Body of pancreas (tissue), 4 donors: ENCODE data around the gene XKR3. TPM values are rescaled to one million over a fixed set of nuclear protein-coding genes. Genes with fewer than 3 reads are reported as not detected.

Experiments
- ATAC-seq: fragments of 150-250 bp; one replicate; pipeline ENCODE4 v1.9.1; 2016
- DNase-seq, 4 donors: peaks; one replicate each; pipeline ENCODE4 v3.0.0-alpha.2; 2019
- H3K27ac ChIP-seq, 4 donors: fragments of 200-600 bp; sonication (generic); 1 replicate in 3 of 4; 2 replicates in 1 of 4; pipeline versions ENCODE4 v1.5.1 to v1.6.1; 2016 to 2019; ENCODE audit warnings: mild to moderate bottlenecking in 1 of 4, mixed read lengths in 1 of 4, moderate library complexity in 1 of 4
- H3K27me3 ChIP-seq, 2 donors: fragments of 200-600 bp; sonication (generic); one replicate each; pipeline ENCODE4 v1.6.0; 2016; ENCODE audit warnings: mild to moderate bottlenecking in 1 of 2
- H3K36me3 ChIP-seq, 2 donors: fragments of 200-600 bp; sonication (generic); replicated peaks in 1 of 2; 2 replicates each; pipeline ENCODE4 v1.5.1; 2016; ENCODE audit warnings: low read depth in 2 of 2; ENCODE audit not compliant: insufficient read depth in 1 of 2
- H3K4me1 ChIP-seq: fragments of 200-600 bp; sonication (generic); one replicate; pipeline ENCODE4 v1.6.0; 2016
- H3K4me3 ChIP-seq, 2 donors: fragments of 200-600 bp; sonication (generic); 1 replicate in 1 of 2; 2 replicates in 1 of 2; pipeline ENCODE4 v1.5.1; 2016 to 2019
- H3K9me3 ChIP-seq, 3 donors: fragments of 200-600 bp; sonication (generic); 1 replicate in 2 of 3; 2 replicates in 1 of 3; pipeline ENCODE4 v1.5.1; 2016
- POLR2A ChIP-seq, 3 donors: fragments of 450-650 bp; IDR thresholded peaks; one replicate each; pipeline ENCODE4 v1.6.1; 2016; ENCODE audit warnings: antibody characterized with exemption in 3 of 3, mild to moderate bottlenecking in 2 of 3
- WGBS, 2 donors: methylation state at CpG; one replicate each; pipeline ENCODE4 v1.1.5; 2017; 5-methylcytosine and 5-hydroxymethylcytosine counted together
- intact Hi-C: fragments of 100-400 bp; cut with DNase I; formaldehyde crosslinking; loops from one replicate; pipeline ENCODE4 v1.15.1; 2023
- total RNA-seq, 2 donors: library from RNA; depleted of rRNA; stranded (reverse); fragments of >200 nt; gene quantifications; one replicate each; pipeline ENCODE4 v1.1.0, GENCODE V29; 2016
- TF ChIP-seq, protein P1 (sequence below), 7 experiments: fragments of 450-650 bp in 4 of 7; fragments of 200-600 bp in 3 of 7; sonication (generic) in 3 of 7; IDR thresholded peaks; one replicate each; pipeline ENCODE4 v1.5.1; 2016 to 2019; ENCODE audit warnings: antibody characterized with exemption in 7 of 7

The XKR3 gene
- total RNA-seq, 2 donors from 2014 or later, result not detected

DNA sequence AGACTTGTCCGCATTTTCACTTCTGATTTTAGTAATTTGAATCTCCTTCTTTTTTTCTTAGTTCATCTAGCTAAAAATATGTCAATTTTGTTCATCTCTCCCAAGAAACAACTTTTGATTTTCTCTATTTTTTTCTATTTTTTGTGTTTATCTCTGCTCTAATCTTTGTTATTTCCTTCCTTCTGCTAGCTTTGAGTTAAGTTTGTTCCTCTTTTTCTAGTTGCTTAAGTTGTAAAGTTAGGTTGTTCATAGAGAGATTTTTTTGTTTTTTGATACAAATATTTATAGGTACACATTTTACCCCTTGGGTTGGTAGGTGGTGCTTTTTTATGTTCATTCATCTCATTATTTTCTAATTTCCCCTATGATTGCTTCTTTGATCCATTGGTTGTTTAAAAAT, 22.1 kb upstream of the XKR3 start:
- peaks cover 0 to 12% (median 0%) of the 10 kb centered on the region in 3 donors for H3K9me3 ChIP-seq
- no peak overlapping the region for H3K27ac ChIP-seq
- H3K4me1 ChIP-seq, result no peaks in the 10 kb centered on the region
- WGBS, 2 donors, result 20 to 39% methylated on average over 1 of the region's 1 CpG
- no peak for TF ChIP-seq POLR2A (IDR thresholded peaks at IDR 0.05)
- TF ChIP-seq, protein P1, sequence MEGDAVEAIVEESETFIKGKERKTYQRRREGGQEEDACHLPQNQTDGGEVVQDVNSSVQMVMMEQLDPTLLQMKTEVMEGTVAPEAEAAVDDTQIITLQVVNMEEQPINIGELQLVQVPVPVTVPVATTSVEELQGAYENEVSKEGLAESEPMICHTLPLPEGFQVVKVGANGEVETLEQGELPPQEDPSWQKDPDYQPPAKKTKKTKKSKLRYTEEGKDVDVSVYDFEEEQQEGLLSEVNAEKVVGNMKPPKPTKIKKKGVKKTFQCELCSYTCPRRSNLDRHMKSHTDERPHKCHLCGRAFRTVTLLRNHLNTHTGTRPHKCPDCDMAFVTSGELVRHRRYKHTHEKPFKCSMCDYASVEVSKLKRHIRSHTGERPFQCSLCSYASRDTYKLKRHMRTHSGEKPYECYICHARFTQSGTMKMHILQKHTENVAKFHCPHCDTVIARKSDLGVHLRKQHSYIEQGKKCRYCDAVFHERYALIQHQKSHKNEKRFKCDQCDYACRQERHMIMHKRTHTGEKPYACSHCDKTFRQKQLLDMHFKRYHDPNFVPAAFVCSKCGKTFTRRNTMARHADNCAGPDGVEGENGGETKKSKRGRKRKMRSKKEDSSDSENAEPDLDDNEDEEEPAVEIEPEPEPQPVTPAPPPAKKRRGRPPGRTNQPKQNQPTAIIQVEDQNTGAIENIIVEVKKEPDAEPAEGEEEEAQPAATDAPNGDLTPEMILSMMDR (IDR thresholded peaks at IDR 0.05), result no peak
- intact Hi-C loops, result no loop called here
- ATAC-seq, result no peak
- H3K36me3 ChIP-seq, result no peaks in the 10 kb centered on the region
- no peak for DNase-seq
- no peaks in the 10 kb centered on the region for H3K27me3 ChIP-seq
- no peak overlapping the region for H3K4me3 ChIP-seq

- Histone ChIP-seq H3K27me3 (no peaks in the 10 kb centered on the region), H3K4me3 (no peak overlapping the region), H3K4me1 (no peaks in the 10 kb centered on the region), H3K27ac (no peak overlapping the region), H3K9me3 (peaks cover 0 to 12% (median 0%) of the 10 kb centered on the region in 3 donors), H3K36me3 (no peaks in the 10 kb centered on the region)
- intact Hi-C loops, result no loop called here
- DNase-seq (no peak), ATAC-seq (no peak)
- TF ChIP-seq, protein P1 (IDR thresholded peaks at IDR 0.05), result no peak
- TF ChIP-seq POLR2A (IDR thresholded peaks at IDR 0.05), result no peak
- WGBS, 2 donors, result 43 to 53% methylated on average over 1 to 7 of the region's 7 CpGs
Measured at GRCh38 chr22:16845881-16846280, 20.7 kb upstream of the XKR3 start.

- Histone ChIP-seq H3K36me3 (no peaks in the 10 kb centered on the region), H3K9me3 (peaks cover 0 to 12% (median 0%) of the 10 kb centered on the region in 3 donors), H3K27ac (no peak overlapping the region), H3K4me3 (no peak overlapping the region), H3K4me1 (no peaks in the 10 kb centered on the region), H3K27me3 (no peaks in the 10 kb centered on the region)
- TF ChIP-seq, protein P1 (IDR thresholded peaks at IDR 0.05), result no peak
- no peak for TF ChIP-seq POLR2A (IDR thresholded peaks at IDR 0.05)
- DNase-seq, result no peak
- ATAC-seq, result no peak
- intact Hi-C loops, result no loop called here
- WGBS, 2 donors, result 79 to 81% methylated on average over 7 of the region's 7 CpGs
Measured at GRCh38 chr22:16845465-16845864, 20.3 kb upstream of the XKR3 start.

DNA sequence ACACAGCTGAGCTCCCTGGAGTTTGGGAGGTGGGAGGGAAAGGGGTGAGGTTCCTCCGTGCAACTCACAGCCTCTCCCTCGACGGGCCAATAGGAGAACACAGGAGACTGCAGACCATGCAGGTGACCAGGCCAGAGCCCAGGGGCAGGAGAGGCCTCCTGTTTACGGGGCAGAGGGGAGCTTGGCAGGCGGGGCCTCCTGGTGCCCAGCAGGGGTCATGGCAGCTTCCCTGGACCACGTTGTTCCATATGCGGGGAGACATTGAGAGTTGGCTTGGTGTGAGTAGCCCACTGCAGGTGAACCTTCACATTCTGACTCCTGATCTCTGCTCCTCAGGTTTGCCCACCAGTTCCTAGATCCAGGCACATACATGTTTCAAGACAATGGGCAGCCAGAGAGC, 19.3 kb upstream of the XKR3 start:
- DNase-seq, result no peak

DNA sequence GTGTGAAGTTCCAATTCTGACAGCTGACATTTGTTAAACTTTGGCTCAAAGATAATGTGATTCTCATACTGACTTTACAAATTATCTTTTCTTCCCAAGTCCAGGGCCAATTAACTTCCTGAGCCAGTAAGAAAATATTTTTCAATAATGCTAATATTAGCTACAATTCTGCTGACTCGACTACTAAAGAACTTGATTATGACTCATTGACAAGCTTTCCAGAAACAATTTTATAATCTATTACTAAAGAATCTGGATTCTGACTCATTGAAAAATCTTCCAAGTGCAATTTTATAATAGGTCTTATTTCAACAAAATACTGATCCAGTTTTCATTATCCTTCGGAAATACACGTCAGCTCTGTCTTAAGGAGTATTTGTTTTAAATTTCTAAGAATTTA, 12.9 kb upstream of the XKR3 start:
- 52 to 60% methylated on average over 3 of the region's 3 CpGs for WGBS, 2 donors
- no peak for ATAC-seq

More for the DNA sequence above, 19.3 kb upstream of the XKR3 start:
- TF ChIP-seq POLR2A (IDR thresholded peaks at IDR 0.05), result no peak
- TF ChIP-seq, protein P1 (IDR thresholded peaks at IDR 0.05), result no peak
- Histone ChIP-seq H3K4me3 (no peak overlapping the region), H3K4me1 (no peaks in the 10 kb centered on the region), H3K27ac (no peak overlapping the region), H3K9me3 (peaks cover 0 to 12% (median 0%) of the 10 kb centered on the region in 3 donors), H3K27me3 (no peaks in the 10 kb centered on the region), H3K36me3 (no peaks in the 10 kb centered on the region)
- 53 to 65% methylated on average over 6 to 7 of the region's 7 CpGs for WGBS, 2 donors
- intact Hi-C loops, result no loop called here
- ATAC-seq, result no peak

More for the DNA sequence above, 12.9 kb upstream of the XKR3 start:
- Histone ChIP-seq H3K4me1 (no peaks in the 10 kb centered on the region), H3K9me3 (no peaks in the 10 kb centered on the region), H3K4me3 (no peak overlapping the region), H3K27me3 (peaks cover 0 to 3% of the 10 kb centered on the region in 2 donors), H3K36me3 (no peaks in the 10 kb centered on the region), H3K27ac (no peak overlapping the region)
- intact Hi-C loops, result no loop called here
- TF ChIP-seq, protein P1 (IDR thresholded peaks at IDR 0.05), result no peak
- TF ChIP-seq POLR2A (IDR thresholded peaks at IDR 0.05), result no peak
- DNase-seq, result no peak
